Omental fat pad (tissue), 4 donors: ENCODE results near the gene ASCC1. TPM values are rescaled to one million over a fixed set of nuclear protein-coding genes. Genes with fewer than 3 reads are reported as not detected.
"Not testable (repeated sequence)": the region's sequence is repeated elsewhere in the genome, so short reads cannot be mapped to it uniquely, and the experiment has no call there.

ENCODE experiments used
- ATAC-seq: fragments of 150-250 bp; one replicate; pipeline ENCODE4 v1.9.1; 2016; ENCODE audit warnings: mild to moderate bottlenecking, moderate library complexity; ENCODE audit not compliant: low FRiP score
- DNase-seq: peaks from one replicate; pipeline ENCODE4 v3.0.0-alpha.2; 2019; ENCODE audit warnings: low spot score
- CTCF ChIP-seq, 3 donors: fragments of 450-650 bp; IDR thresholded peaks; one replicate each; pipeline ENCODE4 v1.5.1; 2016 to 2017; ENCODE audit warnings: antibody characterized with exemption in 3 of 3, mild to moderate bottlenecking in 3 of 3, moderate library complexity in 2 of 3
- total RNA-seq, 4 donors: library from RNA; depleted of rRNA; stranded (reverse); fragments of >200 nt; gene quantifications; one replicate each; pipeline ENCODE4 v1.1.0, GENCODE V29; 2016

Gene ASCC1
- total RNA-seq, 4 donors from 2014 or later, result 21.3 to 34.5 (median 26.3) TPM

GRCh38 chr10:72253578-72253977, 37.5 kb upstream of the ASCC1 start:
- TF ChIP-seq CTCF (IDR thresholded peaks at IDR 0.05), result no peak
- ATAC-seq (no peak), DNase-seq (no peak)

- TF ChIP-seq CTCF (IDR thresholded peaks at IDR 0.05), result no peak
- ATAC-seq (no peak), DNase-seq (no peak)
These were observed 36.9 kb upstream of the ASCC1 start for GRCh38 chr10:72252972-72253371.

- DNase-seq (no peak), ATAC-seq (no peak)
- no peak for TF ChIP-seq CTCF (IDR thresholded peaks at IDR 0.05)
These were observed 35.6 kb upstream of the ASCC1 start for GRCh38 chr10:72251635-72252034.

- no peak for TF ChIP-seq CTCF (IDR thresholded peaks at IDR 0.05)
- ATAC-seq (peak; percentile 49), DNase-seq (no peak)
These were observed 34.6 kb upstream of the ASCC1 start for GRCh38 chr10:72250666-72251065.

- DNase-seq, ATAC-seq: not testable (repeated sequence)
These were observed 33.2 kb upstream of the ASCC1 start for GRCh38 chr10:72249176-72249862.

GRCh38 chr10:72248468-72249151, 32.5 kb upstream of the ASCC1 start:
- peak; percentile 44 for ATAC-seq
- no peak for DNase-seq
- no peak for TF ChIP-seq CTCF (IDR thresholded peaks at IDR 0.05)

- no peak for TF ChIP-seq CTCF (IDR thresholded peaks at IDR 0.05)
- ATAC-seq (no peak), DNase-seq (no peak)
These were observed 30.0 kb upstream of the ASCC1 start for GRCh38 chr10:72245949-72246525.
